IMR-90 (cell line): ENCODE data around the gene AP4M1. TPM values are rescaled to one million over a fixed set of nuclear protein-coding genes. Genes with fewer than 3 reads are reported as not detected.

Experiments
- ATAC-seq: fragments of 200-7000 bp; cut with Tn5 transposase; 2 replicates; pipeline ENCODE4 v1.9.1; 2020; ENCODE audit warnings: low read depth, mild to moderate bottlenecking, moderate library complexity
- BruUV-seq: library from RNA; stranded (reverse); fragments of 400-500 nt; replicated peaks from 2 replicates; lab custom pipeline; 2021; lab: Mats Ljungman, UMichigan
- CTCF ChIA-PET: fragments of 300-600 bp; formaldehyde crosslinking; extraction: SDS; loops from one replicate; lab custom pipeline; 2021; ENCODE audit warnings: antibody characterized with exemption; lab: Yijun Ruan, JAX
- POLR2A ChIA-PET: fragments of 300-600 bp; sonication (Branson Sonifier 250); formaldehyde crosslinking; loops from one replicate; lab custom pipeline; 2022; ENCODE audit warnings: antibody characterized with exemption; ENCODE audit not compliant: unreplicated experiment; lab: Charles Lee
- DNase-seq: peaks from one replicate; pipeline ENCODE4 v3.0.0; 2013
- H2AFZ ChIP-seq: replicated peaks from 2 replicates; pipeline ENCODE3; 2013; ENCODE audit warnings: low read length, mild to moderate bottlenecking; ENCODE audit not compliant: poor library complexity
- H2AK5ac ChIP-seq: 2 replicates; pipeline ENCODE4 v1.6.1; 2013; ENCODE audit warnings: low read depth, low read length, inconsistent platforms
- H2AK9ac ChIP-seq: replicated peaks from 2 replicates; pipeline ENCODE3; 2013; ENCODE audit warnings: mild to moderate bottlenecking, low read depth, low read length, moderate library complexity; ENCODE audit not compliant: poor library complexity
- H2BK120ac ChIP-seq: 2 replicates; pipeline ENCODE4 v1.6.1; 2013; ENCODE audit warnings: low read depth, low read length, inconsistent platforms
- H2BK15ac ChIP-seq: 3 replicates; pipeline ENCODE4 v1.6.1; 2013; ENCODE audit warnings: low read depth, low read length, inconsistent platforms
- H2BK20ac ChIP-seq: 2 replicates; pipeline ENCODE4 v1.6.1; 2013; ENCODE audit warnings: low read depth, mild to moderate bottlenecking, inconsistent platforms, low read length, moderate library complexity
- H2BK5ac ChIP-seq: 2 replicates; pipeline ENCODE4 v1.6.1; 2013; ENCODE audit warnings: mild to moderate bottlenecking, low read depth, low read length, inconsistent platforms; ENCODE audit not compliant: poor library complexity, severe bottlenecking
- H3K14ac ChIP-seq: replicated peaks from 2 replicates; pipeline ENCODE4 v1.6.1; 2013; ENCODE audit warnings: low read depth, low read length, inconsistent platforms
- H3K18ac ChIP-seq: 2 replicates; pipeline ENCODE4 v1.6.1; 2013; ENCODE audit warnings: low read depth, low read length, control low read depth
- H3K23ac ChIP-seq: 2 replicates; pipeline ENCODE4 v1.6.1; 2013; ENCODE audit warnings: low read depth, low read length, inconsistent platforms
- H3K27ac ChIP-seq: 2 replicates; pipeline ENCODE4 v1.5.1; 2013; ENCODE audit warnings: mild to moderate bottlenecking, control low read depth, low read length; ENCODE audit not compliant: insufficient read depth
- H3K27me3 ChIP-seq: 2 replicates; pipeline ENCODE4 v1.6.1; 2013; ENCODE audit warnings: low read length; ENCODE audit not compliant: control insufficient read depth, insufficient read depth
- H3K36me3 ChIP-seq: 2 replicates; pipeline ENCODE4 v1.6.1; 2013; ENCODE audit warnings: low read length, mixed read lengths; ENCODE audit not compliant: control insufficient read depth, insufficient read depth
- H3K4ac ChIP-seq: 2 replicates; pipeline ENCODE4 v1.6.1; 2013; ENCODE audit warnings: low read depth, low read length, inconsistent platforms
- H3K4me1 ChIP-seq: 2 replicates; pipeline ENCODE4 v1.6.1; 2013; ENCODE audit warnings: low read length, mixed read lengths; ENCODE audit not compliant: control insufficient read depth, insufficient read depth
- H3K4me2 ChIP-seq: 2 replicates; pipeline ENCODE4 v1.6.1; 2013; ENCODE audit warnings: low read depth, mild to moderate bottlenecking, control low read depth, low read length, moderate library complexity
- H3K4me3 ChIP-seq: 2 replicates; pipeline ENCODE4 v1.5.1; 2013; ENCODE audit warnings: low read depth, mild to moderate bottlenecking, control low read depth, low read length, moderate library complexity; ENCODE audit not compliant: insufficient read depth
- H3K56ac ChIP-seq: 2 replicates; pipeline ENCODE4 v1.6.1; 2013; ENCODE audit warnings: low read length, inconsistent platforms; ENCODE audit not compliant: insufficient read depth; ENCODE audit errors: extremely low read depth
- H3K79me1 ChIP-seq, 2 experiments: 2 replicates each; pipeline ENCODE4 v1.6.1; 2013; ENCODE audit warnings: low read length in 2 of 2, inconsistent platforms in 1 of 2, low read depth in 1 of 2
- H3K9ac ChIP-seq: 2 replicates; pipeline ENCODE4 v1.6.1; 2013; ENCODE audit warnings: low read depth, low read length, control low read depth
- H3K9me1 ChIP-seq: 2 replicates; pipeline ENCODE4 v1.6.1; 2013; ENCODE audit warnings: low read length, inconsistent platforms; ENCODE audit not compliant: insufficient read depth
- H3K9me3 ChIP-seq: 2 replicates; pipeline ENCODE4 v1.6.1; 2013; ENCODE audit warnings: low read length; ENCODE audit not compliant: control insufficient read depth, insufficient read depth
- H4K20me1 ChIP-seq: 2 replicates; pipeline ENCODE4 v1.6.1; 2013; ENCODE audit warnings: low read length, inconsistent platforms; ENCODE audit not compliant: insufficient read depth
- H4K5ac ChIP-seq: 2 replicates; pipeline ENCODE4 v1.6.1; 2013; ENCODE audit warnings: mild to moderate bottlenecking, low read depth, low read length, control low read depth
- H4K8ac ChIP-seq, 2 experiments: 2 replicates each; pipeline ENCODE4 v1.6.1; 2013; ENCODE audit warnings: low read depth in 2 of 2, low read length in 2 of 2, control low read depth in 1 of 2, inconsistent platforms in 1 of 2
- H4K91ac ChIP-seq: 2 replicates; pipeline ENCODE4 v1.6.1; 2013; ENCODE audit warnings: low read depth, low read length, inconsistent platforms; ENCODE audit not compliant: insufficient read depth
- BHLHE40 ChIP-seq: fragments of 150-350 bp; IDR thresholded peaks from 2 replicates; pipeline ENCODE4 v1.6.1; 2016; ENCODE audit warnings: mild to moderate bottlenecking, low read depth, low read length
- CHD1 ChIP-seq: IDR thresholded peaks from 2 replicates; pipeline ENCODE4 v1.6.1; 2012; ENCODE audit warnings: low read depth, low read length, improper control_type of control experiment
- CTCF ChIP-seq: conservative IDR thresholded peaks from 2 replicates; pipeline ENCODE4 v1.5.1; 2012; ENCODE audit warnings: mild to moderate bottlenecking, low read depth, low read length, improper control_type of control experiment
- ELK1 ChIP-seq: fragments of 150-350 bp; IDR thresholded peaks from 2 replicates; pipeline ENCODE4 v1.6.1; 2016; ENCODE audit warnings: low read depth, mild to moderate bottlenecking, low read length, moderate library complexity, borderline replicate concordance
- MAZ ChIP-seq: IDR thresholded peaks from 2 replicates; pipeline ENCODE4 v1.6.1; 2012; ENCODE audit warnings: low read depth, mild to moderate bottlenecking, low read length, improper control_type of control experiment, moderate library complexity, borderline replicate concordance
- MXI1 ChIP-seq: IDR thresholded peaks from 2 replicates; pipeline ENCODE4 v1.6.1; 2012; ENCODE audit warnings: low read depth, mild to moderate bottlenecking, low read length, moderate library complexity, borderline replicate concordance
- NFE2L2 ChIP-seq: fragments of 150-350 bp; IDR thresholded peaks from 2 replicates; pipeline ENCODE4 v1.6.1; 2016; ENCODE audit warnings: low read depth, mild to moderate bottlenecking, low read length
- POLR2A ChIP-seq: IDR thresholded peaks from 2 replicates; pipeline ENCODE4 v1.6.1; 2012; ENCODE audit warnings: mild to moderate bottlenecking, low read depth, low read length
- RCOR1 ChIP-seq: IDR thresholded peaks from 2 replicates; pipeline ENCODE4 v1.6.1; 2012; ENCODE audit warnings: mild to moderate bottlenecking, low read length, improper control_type of control experiment; ENCODE audit not compliant: insufficient replicate concordance
- RFX5 ChIP-seq: IDR thresholded peaks from 2 replicates; pipeline ENCODE4 v1.8.0; 2012; ENCODE audit warnings: low read depth, mild to moderate bottlenecking, low read length, moderate library complexity
- USF2 ChIP-seq: fragments of 150-350 bp; IDR thresholded peaks from 2 replicates; pipeline ENCODE4 v1.6.1; 2017; ENCODE audit warnings: mild to moderate bottlenecking, antibody characterized with exemption, low read length, low read depth
- WGBS, 2 experiments: methylation state at CpG; one replicate each; pipeline versions ENCODE4 v1.1.5 to v1.1.7; 2013; ENCODE audit warnings: missing lambda C conversion rate in 2 of 2; ENCODE audit not compliant: insufficient read length in 1 of 2; ENCODE audit errors: extremely low coverage in 2 of 2; 5-methylcytosine and 5-hydroxymethylcytosine counted together
- dilution Hi-C: fragments of 300-500 bp; cut with HindIII; formaldehyde crosslinking; loops from one replicate; pipeline ENCODE4 v1.14.3; 2018; ENCODE audit warnings: low sequenced_read_pairs; ENCODE audit not compliant: unreplicated experiment
- in situ Hi-C: fragments of 300-500 bp; cut with MboI; formaldehyde crosslinking; loops from 3 replicates; pipeline ENCODE4 v1.14.3; 2019; ENCODE audit warnings: low sequenced_read_pairs, inconsistent platforms, mixed read lengths
- intact Hi-C: fragments of 100-400 bp; cut with micrococcal nuclease; formaldehyde crosslinking; loops from 2 replicates; pipeline ENCODE4 v1.10.0; 2022
- polyA plus RNA-seq, 3 experiments: library from polyadenylated mRNA; depleted of rRNA; stranded (reverse); fragments of >200 nt; gene quantifications; 2 replicates each; pipeline ENCODE4 v1.2.3, GENCODE V29; 2012; ENCODE audit warnings: low replicate concordance in 1 of 3
- total RNA-seq: library from RNA; depleted of rRNA; stranded (reverse); fragments of >200 nt; gene quantifications from 2 replicates; pipeline ENCODE4 v1.2.3, GENCODE V29; 2012

The AP4M1 gene
- total and polyA plus RNA-seq, 2 of the 4 experiments (the other 2 are of a cell fraction) = 21.1 to 21.4 TPM

GRCh38 chr7:100071018-100071723, 30.3 kb upstream of the AP4M1 start:
- ChIA-PET POLR2A (interaction anchor here (0.6 kb wide), 1 partner anchor 1166 kb away, joined by 3 read pairs; the partner anchor contains the start of gene CLDN15), CTCF (no interaction called here)
- 100% methylated on average over 3 of the region's 11 CpGs; no CpG with 5 or more reads in 1 of the 2 experiments for WGBS, 2 experiments
- Histone ChIP-seq H3K9me1 (no peaks in the 10 kb centered on the region), H4K20me1 (no peaks in the 10 kb centered on the region; the same call in 1 of the 2 replicates), H3K9me3 (peaks cover 72% of the 10 kb centered on the region), H2BK20ac (no peak overlapping the region), H3K56ac (no peak overlapping the region; the same call in 1 of the 2 replicates), H3K4ac (no peak overlapping the region), H3K23ac (no peak overlapping the region), H2AFZ (no peak overlapping the region), H3K4me3 (no peak overlapping the region), H2BK5ac (no peak overlapping the region), H2AK5ac (no peak overlapping the region), H3K79me1 (peaks cover 23 to 38% of the 10 kb centered on the region in 2 experiments), H3K27ac (no peak overlapping the region), H3K4me2 (no peak overlapping the region), H4K8ac (no peak overlapping the region), H3K9ac (no peak overlapping the region), H4K5ac (no peak overlapping the region), H3K4me1 (no peaks in the 10 kb centered on the region), H3K14ac (no peak overlapping the region), H2BK15ac (no peak overlapping the region), H2AK9ac (no peak overlapping the region), H2BK120ac (no peak overlapping the region), H3K36me3 (peaks cover 79% of the 10 kb centered on the region), H3K18ac (no peak overlapping the region), H4K91ac (no peak overlapping the region), H3K27me3 (no peaks in the 10 kb centered on the region)
- no peak for ATAC-seq
- no peak for DNase-seq
- in situ Hi-C loops = no loop called here
- BruUV-seq = no TSS peak
- intact Hi-C loops = no loop called here
- dilution Hi-C loops = no loop called here
- TF ChIP-seq CHD1 = no peak
- TF ChIP-seq CTCF = no peak
- no peak for TF ChIP-seq MAZ
- no peak for TF ChIP-seq RCOR1
- TF ChIP-seq ELK1 = no peak
- TF ChIP-seq RFX5 = no peak
- no peak for TF ChIP-seq MXI1
- no peak for TF ChIP-seq USF2
- no peak for TF ChIP-seq NFE2L2
- TF ChIP-seq POLR2A = no peak
- TF ChIP-seq BHLHE40 = no peak
